ENCODE results near the gene DDC.

DNA sequence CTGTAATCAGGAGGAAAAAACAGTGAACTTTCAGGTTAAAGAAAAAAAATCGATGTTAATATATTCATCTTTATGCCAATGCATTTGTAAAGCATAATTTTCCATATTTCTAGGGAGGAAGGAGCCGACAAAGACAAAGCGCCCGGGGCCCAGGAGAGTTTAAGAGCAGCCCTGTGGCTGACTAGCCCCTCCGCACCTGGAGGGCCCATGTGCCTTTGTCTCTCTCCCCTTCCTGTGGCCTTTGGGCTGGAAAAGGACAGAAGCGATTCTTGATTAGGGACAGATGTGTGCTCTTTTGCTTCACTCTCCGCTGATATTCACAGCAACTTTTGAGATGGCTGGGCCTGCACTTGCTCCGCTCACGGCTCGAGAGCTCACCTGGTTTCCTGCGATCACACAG lies 23.1 kb downstream of the DDC start:
- TF ChIP-seq CTCF (conservative IDR thresholded peaks at IDR 0.05), result no peak
- TF ChIP-seq EZH2 (IDR thresholded peaks at IDR 0.05; ENCODE audit: low read depth), result no peak

All from PC-9 (cell line).